GM19351 (cell line): ENCODE data around the gene NRDE2.

Source experiments
- ATAC-seq: cut with Tn5 transposase; IDR thresholded peaks from one replicate; pipeline ENCODE4 v1.9.1; 2021; ENCODE audit warnings: mild to moderate bottlenecking, moderate library complexity; ENCODE audit not compliant: unreplicated experiment

Gene NRDE2, protein sequence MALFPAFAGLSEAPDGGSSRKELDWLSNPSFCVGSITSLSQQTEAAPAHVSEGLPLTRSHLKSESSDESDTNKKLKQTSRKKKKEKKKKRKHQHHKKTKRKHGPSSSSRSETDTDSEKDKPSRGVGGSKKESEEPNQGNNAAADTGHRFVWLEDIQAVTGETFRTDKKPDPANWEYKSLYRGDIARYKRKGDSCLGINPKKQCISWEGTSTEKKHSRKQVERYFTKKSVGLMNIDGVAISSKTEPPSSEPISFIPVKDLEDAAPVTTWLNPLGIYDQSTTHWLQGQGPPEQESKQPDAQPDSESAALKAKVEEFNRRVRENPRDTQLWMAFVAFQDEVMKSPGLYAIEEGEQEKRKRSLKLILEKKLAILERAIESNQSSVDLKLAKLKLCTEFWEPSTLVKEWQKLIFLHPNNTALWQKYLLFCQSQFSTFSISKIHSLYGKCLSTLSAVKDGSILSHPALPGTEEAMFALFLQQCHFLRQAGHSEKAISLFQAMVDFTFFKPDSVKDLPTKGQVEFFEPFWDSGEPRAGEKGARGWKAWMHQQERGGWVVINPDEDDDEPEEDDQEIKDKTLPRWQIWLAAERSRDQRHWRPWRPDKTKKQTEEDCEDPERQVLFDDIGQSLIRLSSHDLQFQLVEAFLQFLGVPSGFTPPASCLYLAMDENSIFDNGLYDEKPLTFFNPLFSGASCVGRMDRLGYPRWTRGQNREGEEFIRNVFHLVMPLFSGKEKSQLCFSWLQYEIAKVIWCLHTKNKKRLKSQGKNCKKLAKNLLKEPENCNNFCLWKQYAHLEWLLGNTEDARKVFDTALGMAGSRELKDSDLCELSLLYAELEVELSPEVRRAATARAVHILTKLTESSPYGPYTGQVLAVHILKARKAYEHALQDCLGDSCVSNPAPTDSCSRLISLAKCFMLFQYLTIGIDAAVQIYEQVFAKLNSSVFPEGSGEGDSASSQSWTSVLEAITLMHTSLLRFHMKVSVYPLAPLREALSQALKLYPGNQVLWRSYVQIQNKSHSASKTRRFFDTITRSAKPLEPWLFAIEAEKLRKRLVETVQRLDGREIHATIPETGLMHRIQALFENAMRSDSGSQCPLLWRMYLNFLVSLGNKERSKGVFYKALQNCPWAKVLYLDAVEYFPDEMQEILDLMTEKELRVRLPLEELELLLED

DNA sequence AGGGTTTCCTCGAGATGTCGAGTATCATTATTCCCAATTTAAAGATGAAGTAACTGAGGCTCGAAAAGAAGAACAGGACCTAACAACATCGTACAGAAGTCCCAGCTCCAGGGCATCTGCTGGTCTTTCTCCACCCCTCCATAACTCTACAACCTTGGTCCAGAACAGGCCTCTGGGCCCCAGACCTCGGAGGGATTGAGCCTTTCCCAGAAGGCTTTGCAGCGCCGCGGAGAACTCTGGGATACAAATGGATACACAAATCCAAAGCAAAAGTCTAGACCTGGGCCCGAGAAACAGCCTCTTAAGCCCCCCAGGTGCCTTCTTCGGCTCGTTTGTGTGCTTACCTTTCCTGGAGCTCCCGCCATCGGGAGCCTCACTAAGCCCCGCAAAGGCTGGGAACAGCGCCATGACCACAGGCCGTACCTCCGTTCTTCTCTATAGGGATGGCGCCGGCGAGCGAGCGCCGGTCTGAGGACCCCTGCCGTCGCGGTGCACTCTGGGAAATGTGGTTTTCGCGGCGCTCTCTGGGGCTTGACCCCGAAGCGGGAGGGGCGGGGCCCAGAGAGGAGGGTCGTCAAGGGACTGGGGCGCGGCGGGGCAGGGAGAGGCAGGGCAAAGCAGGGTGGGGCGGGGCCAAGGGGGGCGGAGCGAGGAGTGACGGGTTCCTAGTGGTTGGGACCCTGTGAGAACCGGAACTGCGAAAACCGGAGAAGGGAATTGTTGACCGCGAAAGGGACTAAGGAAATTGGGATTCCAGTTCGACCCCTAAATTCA lies at the start of gene NRDE2:
Gene NRDE2 (minus strand): TSS at position 445 of the 774 bp plus-strand sequence. CDS start 37 bp downstream, at position 408.
- peak; percentile 92 for ATAC-seq

GRCh38 chr14:90381011-90381786 lies 49.5 kb upstream of the NRDE2 start:
- ATAC-seq: no peak

DNA sequence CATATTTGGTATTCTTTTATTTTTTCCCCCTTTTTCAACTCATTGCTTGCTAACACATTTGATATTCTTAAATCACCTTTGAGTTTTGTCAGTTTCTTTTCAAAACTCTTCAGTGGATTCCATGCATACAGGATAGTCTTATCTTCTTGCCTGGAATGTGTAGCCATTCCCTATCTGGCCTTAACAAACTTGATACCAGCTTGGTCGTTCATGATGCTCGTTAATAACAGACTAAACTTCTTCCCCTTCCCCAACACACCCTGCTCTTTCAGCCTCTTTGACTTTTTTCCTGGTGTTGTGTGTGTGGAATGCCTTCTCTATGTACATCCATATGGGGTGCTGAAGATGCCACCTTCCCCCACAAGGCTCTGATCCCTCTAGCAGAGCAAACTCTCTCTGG lies 47.4 kb upstream of the NRDE2 start:
- ATAC-seq: no peak

DNA sequence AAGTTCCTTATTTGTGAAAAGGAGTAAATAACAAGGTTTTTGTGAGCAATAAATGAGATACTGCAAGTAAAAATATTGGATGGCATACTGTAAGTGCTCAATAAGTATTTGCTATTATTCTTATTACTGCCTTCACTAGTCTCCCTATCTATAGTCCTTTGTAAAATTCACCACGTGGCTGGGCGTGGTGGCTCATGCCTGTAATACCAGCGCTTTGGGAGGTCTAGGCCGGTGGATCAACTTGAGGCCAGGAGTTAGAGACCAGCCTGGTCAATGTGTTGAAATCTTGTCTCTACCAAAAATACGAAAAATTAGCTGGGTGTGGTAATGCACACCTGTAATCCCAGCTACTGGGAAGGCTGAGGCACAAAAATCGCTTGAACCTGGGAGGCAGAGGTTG lies 46.5 kb upstream of the NRDE2 start:
- ATAC-seq: no peak

DNA sequence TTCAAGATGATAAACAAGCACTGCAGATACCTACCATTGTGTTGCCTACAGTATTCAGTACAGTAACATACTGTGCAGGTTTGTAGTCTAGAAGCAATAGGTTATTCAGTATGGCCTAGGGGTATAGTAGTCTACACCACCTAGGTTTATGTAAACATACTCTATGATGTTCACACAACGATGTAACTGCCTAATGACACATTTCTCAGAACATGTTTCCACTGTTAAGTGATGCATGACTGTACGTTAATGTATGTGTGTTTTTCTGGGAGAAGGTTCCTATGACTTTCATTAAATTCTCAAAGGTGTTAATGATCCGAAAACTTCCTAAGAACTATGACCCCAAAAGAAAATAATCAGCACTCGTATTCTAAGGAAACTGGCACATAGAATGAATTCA lies 44.2 kb upstream of the NRDE2 start:
- ATAC-seq: no peak

DNA sequence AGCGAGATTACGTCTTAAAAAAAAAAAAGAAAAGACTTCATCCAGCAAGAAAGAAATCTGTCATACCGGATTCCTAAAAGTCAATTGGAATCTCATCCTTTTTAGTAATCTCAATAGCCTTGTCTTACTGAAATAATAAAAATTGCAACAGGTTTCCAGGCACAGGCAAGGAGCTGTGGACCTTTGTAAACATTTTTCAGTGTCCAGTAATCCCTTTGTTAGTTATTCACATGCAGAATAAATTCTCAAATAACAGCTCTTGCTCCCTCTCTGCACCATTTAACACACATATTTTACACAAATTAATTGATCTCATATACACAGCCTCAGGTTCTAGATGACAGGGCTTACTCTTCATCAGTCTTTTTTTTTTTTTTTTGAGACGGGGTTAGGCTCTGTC lies 43.1 kb upstream of the NRDE2 start:
- no peak for ATAC-seq

- ATAC-seq: no peak
Measured at GRCh38 chr14:90373887-90374286, 42.1 kb upstream of the NRDE2 start.

DNA sequence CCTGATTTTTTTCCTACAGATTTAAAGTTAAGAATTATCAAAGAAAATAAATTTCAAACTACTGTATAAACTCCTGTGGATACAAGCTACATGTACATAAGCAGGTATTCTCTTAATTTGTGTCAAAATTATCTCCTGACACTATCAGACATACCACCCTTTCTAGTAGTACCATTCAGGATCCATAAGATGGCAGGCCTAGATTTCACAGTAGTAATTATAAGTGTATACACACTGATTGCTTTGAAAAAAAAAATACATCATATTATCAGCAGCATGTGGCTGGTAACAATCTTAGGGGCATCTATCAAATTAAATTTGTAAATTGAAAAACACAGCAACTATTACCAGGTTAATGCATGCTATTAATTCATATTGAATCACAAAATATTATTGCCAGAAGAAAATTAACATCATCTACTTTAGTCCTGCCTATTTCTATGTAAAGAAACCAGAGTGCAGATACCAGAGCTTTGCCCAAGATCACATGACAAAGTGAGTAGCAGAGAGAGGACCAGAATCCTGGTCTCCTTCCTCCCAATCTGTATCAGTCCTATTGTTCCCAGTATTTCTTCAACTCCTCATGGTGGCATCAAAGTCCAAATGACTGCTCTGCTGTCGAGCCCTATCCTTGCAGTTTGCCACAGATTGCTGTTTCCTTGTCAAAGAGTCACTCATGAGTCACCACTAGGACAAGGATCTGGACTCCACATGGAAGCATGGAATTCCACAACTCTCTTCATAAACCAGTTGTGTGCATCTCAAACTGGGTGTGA lies 37.4 kb upstream of the NRDE2 start:
- no peak for ATAC-seq

DNA sequence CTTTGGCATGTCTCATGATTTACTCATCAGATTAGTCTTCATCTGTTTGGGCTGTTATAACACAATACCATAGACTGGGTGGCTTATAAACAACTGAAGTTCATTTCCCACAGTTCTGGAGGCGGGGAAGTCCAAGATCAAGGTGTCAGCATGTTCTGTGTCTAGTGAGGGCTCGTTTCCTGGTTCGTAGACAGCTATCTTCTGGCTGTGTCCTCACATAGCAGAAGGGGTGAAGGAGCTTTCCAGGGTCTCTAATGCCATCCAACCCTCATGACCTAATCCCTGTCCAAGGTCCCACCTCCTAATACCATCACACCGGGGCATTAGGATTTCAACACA lies 30.8 kb upstream of the NRDE2 start:
- no peak for ATAC-seq

DNA sequence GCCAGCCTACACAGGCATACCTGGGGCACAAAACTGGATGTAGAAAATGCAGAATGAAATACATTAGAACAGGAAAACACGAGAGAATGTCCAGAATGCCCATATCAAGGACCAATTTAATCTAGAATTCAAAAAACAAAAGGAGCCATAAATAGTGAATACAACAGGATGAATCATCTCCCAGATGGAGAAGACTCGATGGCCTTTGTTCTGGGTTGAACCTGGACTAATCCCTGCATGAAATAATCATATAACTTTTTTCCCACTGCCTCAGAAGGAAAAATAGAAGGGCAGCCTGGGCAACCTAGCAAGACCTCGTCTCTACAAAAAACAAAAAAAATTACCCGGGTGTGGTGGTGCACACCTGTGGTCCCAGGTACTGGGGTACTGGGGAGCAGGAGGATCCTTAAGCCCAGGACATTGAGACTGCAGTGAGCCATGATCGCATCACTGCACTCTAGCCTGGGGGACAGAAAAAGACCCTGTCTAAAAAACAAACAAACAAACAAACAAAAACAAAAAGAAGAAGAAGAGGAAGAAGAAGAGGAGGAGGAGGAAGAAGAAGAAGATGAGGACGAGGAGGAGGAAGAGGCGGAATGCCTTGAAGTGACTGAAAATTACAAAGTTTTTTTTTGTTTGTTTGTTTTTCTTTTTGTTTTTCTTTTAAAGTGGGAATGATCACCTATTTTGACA lies 30.3 kb upstream of the NRDE2 start:
- ATAC-seq: no peak

- ATAC-seq: no peak
Measured at GRCh38 chr14:90358359-90358758, 26.6 kb upstream of the NRDE2 start.

GRCh38 chr14:90356925-90357324 lies 25.2 kb upstream of the NRDE2 start:
- no peak for ATAC-seq

- no peak for ATAC-seq
Measured at GRCh38 chr14:90355540-90356518, 24.1 kb upstream of the NRDE2 start.

- ATAC-seq: no peak
Measured at GRCh38 chr14:90354551-90355298, 23.0 kb upstream of the NRDE2 start.

DNA sequence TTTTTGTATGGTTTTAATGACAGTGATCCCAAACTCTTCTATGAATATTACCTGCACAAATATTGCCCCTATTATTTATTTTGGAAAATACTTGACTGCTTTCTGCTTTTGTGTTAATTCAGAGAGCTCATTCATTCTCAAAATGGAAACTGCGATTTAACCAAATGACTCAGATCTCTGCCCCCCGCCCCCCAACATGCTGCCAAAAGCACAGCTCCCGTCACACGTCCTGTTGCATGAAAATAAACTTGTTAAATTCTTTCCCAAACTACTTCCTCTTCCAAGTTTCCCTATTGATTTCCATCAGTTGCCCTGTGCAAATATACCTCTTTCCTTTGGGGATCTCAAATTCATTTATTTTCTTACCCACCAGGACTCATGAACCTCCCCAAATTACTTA lies 18.0 kb upstream of the NRDE2 start:
- ATAC-seq: no peak

GRCh38 chr14:90348270-90348669 lies 16.5 kb upstream of the NRDE2 start:
- ATAC-seq: no peak

DNA sequence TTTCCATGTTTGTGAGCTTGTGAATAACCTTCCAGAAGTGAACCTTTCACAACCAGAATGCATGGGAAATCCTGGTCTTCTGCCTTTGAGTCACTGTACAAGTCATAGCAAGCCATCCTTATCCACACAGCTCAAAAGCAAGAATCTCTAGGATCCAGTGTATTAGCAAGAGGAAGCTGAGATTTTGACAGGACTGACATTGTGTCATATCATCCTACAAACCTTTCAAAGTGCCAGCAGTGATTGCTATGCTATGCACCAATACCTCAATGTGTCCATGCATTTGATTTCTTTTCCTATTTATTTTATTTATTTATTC lies 13.5 kb upstream of the NRDE2 start:
- no peak for ATAC-seq
